Glutamatergic neuron (in vitro differentiated cells): ENCODE results near the gene HES2. TPM values are rescaled to one million over a fixed set of nuclear protein-coding genes. Genes with fewer than 3 reads are reported as not detected.
"Not testable (repeated sequence)": the region's sequence is repeated elsewhere in the genome, so short reads cannot be mapped to it uniquely, and the experiment has no call there.

Source experiments
- DNase-seq: peaks from one replicate; pipeline ENCODE4 v3.0.0; 2022
- H3K27ac Mint-ChIP-seq: one replicate; pipeline ENCODE4 v1.8.0; 2020; ENCODE audit warnings: mild to moderate bottlenecking, mixed read lengths, inconsistent platforms; ENCODE audit not compliant: unreplicated experiment
- H3K27me3 Mint-ChIP-seq: one replicate; pipeline ENCODE4 v1.8.0; 2020; ENCODE audit warnings: mild to moderate bottlenecking, moderate library complexity, mixed read lengths, inconsistent platforms; ENCODE audit not compliant: unreplicated experiment
- H3K36me3 Mint-ChIP-seq: one replicate; pipeline ENCODE4 v1.8.0; 2020; ENCODE audit warnings: mild to moderate bottlenecking, mixed read lengths, inconsistent platforms; ENCODE audit not compliant: unreplicated experiment
- H3K4me1 Mint-ChIP-seq: one replicate; pipeline ENCODE4 v1.8.0; 2020; ENCODE audit warnings: mild to moderate bottlenecking, low read depth, mixed read lengths, inconsistent platforms; ENCODE audit not compliant: unreplicated experiment
- H3K4me3 Mint-ChIP-seq: one replicate; pipeline ENCODE4 v1.8.0; 2020; ENCODE audit warnings: mild to moderate bottlenecking, mixed read lengths, inconsistent platforms; ENCODE audit not compliant: unreplicated experiment
- H3K9me3 Mint-ChIP-seq: one replicate; pipeline ENCODE4 v1.8.0; 2020; ENCODE audit warnings: mild to moderate bottlenecking, moderate library complexity, mixed read lengths, inconsistent platforms; ENCODE audit not compliant: unreplicated experiment
- total RNA-seq: library from RNA; stranded (reverse); fragmentation: NEBNext Ultra II Directional; extraction: Animal tissue kit (Norgen Biotek cat#: 25700); gene quantifications from one replicate; pipeline ENCODE4 v1.2.1, GENCODE V29; 2021; ENCODE audit not compliant: unreplicated experiment
- TF ChIP-seq, protein P1 (sequence below): fragments of 200-600 bp; sonication (generic); IDR thresholded peaks from one replicate; pipeline ENCODE4 v1.5.0; 2021; ENCODE audit not compliant: partially characterized antibody, unreplicated experiment

The HES2 gene
- total RNA-seq, 1 donor from 2014 or later, result 54.6 TPM

DNA sequence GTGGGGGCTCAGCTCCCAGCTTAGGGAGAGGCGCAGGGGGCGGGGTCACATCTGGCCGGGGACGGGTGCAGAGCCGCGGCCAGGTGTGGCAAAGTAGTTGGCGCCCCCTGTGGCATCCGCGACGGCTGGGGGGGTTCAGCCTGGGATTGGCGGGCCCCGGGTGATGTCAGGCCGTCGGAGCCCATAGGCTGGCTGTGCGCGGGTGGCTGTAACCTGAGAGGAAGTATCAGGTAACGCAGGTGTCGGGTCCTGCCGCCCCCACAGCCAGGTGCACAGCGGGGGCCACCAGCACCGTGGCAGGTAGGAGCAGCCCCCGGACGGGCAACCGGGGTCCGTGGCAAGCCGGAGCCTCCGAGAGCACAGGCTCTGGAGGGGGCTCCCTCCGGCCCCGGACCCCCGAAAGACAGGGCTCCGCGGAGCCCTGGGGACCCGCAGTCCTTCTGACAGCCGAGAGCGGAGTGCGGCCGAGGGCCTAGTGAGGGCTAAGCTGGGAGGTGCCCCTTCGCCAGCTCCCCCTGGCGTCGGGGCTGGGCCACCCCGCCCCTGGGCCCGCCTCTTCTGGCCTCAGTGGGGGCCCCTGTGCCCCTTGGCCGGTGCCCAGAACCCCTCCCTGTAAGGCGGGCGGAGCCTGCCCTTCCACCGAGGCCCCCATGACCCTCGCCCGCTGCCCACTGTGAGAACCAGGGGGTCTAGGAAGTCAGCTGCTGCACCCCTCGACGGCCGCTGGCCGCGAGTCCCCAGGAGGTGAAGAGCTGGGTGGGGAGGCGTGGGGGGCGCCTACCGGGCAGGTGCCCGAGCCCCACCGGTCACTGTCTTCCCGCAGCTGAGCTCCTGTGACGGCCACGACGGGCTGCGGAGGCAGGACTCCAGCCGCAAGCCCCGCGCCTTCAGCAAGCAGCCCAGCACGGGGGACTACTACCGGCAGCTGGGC lies 28.4 kb upstream of the HES2 start:
- H3K4me1 Mint-ChIP-seq, result peaks cover 11% of the 10 kb centered on the region
- TF ChIP-seq, protein P1, sequence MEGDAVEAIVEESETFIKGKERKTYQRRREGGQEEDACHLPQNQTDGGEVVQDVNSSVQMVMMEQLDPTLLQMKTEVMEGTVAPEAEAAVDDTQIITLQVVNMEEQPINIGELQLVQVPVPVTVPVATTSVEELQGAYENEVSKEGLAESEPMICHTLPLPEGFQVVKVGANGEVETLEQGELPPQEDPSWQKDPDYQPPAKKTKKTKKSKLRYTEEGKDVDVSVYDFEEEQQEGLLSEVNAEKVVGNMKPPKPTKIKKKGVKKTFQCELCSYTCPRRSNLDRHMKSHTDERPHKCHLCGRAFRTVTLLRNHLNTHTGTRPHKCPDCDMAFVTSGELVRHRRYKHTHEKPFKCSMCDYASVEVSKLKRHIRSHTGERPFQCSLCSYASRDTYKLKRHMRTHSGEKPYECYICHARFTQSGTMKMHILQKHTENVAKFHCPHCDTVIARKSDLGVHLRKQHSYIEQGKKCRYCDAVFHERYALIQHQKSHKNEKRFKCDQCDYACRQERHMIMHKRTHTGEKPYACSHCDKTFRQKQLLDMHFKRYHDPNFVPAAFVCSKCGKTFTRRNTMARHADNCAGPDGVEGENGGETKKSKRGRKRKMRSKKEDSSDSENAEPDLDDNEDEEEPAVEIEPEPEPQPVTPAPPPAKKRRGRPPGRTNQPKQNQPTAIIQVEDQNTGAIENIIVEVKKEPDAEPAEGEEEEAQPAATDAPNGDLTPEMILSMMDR, result peak; percentile 34
- no peak overlapping the region for H3K4me3 Mint-ChIP-seq
- peaks cover 20% of the 10 kb centered on the region for H3K27me3 Mint-ChIP-seq
- peaks cover 3% of the 10 kb centered on the region for H3K9me3 Mint-ChIP-seq
- no peak for DNase-seq
- no peaks in the 10 kb centered on the region for H3K36me3 Mint-ChIP-seq
- H3K27ac Mint-ChIP-seq, result no peak overlapping the region

GRCh38 chr1:6447016-6447817 lies 27.5 kb upstream of the HES2 start:
- Mint-ChIP-seq H3K36me3 (no peaks in the 10 kb centered on the region), H3K9me3 (peaks cover 3% of the 10 kb centered on the region), H3K27me3 (peaks cover 18% of the 10 kb centered on the region), H3K4me3 (no peak overlapping the region), H3K27ac (no peak overlapping the region), H3K4me1 (peaks cover 11% of the 10 kb centered on the region)
- TF ChIP-seq, protein P1, result no peak
- no peak for DNase-seq

GRCh38 chr1:6446665-6447015 lies 26.9 kb upstream of the HES2 start:
- Mint-ChIP-seq H3K4me3 (no peak overlapping the region), H3K9me3 (peaks cover 3% of the 10 kb centered on the region), H3K27ac (no peak overlapping the region), H3K4me1 (peaks cover 11% of the 10 kb centered on the region), H3K36me3 (no peaks in the 10 kb centered on the region), H3K27me3 (peaks cover 18% of the 10 kb centered on the region)
- TF ChIP-seq, protein P1, result no peak
- no peak for DNase-seq

DNA sequence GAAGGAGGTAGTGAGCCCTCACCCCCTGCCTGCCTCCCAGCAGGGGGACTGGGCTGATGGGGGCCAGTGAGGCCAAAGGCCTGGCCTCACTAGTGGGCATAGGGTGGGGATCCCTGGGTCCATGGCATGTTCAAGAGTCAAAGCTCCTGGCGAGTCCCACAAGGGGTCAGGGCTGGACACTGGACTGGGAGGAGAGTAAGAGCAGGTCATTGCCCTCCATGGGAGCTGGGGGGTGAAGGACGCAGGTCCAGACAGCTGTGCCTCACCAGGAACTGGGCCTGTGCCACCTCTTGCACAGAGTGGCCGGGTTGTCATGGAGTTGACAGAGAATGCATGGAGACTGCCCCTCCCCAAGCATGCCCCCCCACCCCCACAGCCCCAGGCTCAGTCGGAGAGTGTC lies 26.2 kb upstream of the HES2 start:
- not testable (repeated sequence) for DNase-seq, H3K4me3 Mint-ChIP-seq, H3K36me3 Mint-ChIP-seq, H3K27ac Mint-ChIP-seq, H3K9me3 Mint-ChIP-seq
- peaks cover 18% of the 10 kb centered on the region for H3K27me3 Mint-ChIP-seq
- H3K4me1 Mint-ChIP-seq, result peaks cover 11% of the 10 kb centered on the region

- Mint-ChIP-seq H3K27me3 (peaks cover 15% of the 10 kb centered on the region), H3K36me3 (no peaks in the 10 kb centered on the region), H3K27ac (no peak overlapping the region), H3K9me3 (peaks cover 3% of the 10 kb centered on the region), H3K4me3 (peak overlapping the region; percentile 60), H3K4me1 (peaks cover 11% of the 10 kb centered on the region)
- DNase-seq, result peak; percentile 69
- TF ChIP-seq, protein P1, result peak; percentile 55
These were observed 25.5 kb upstream of the HES2 start for GRCh38 chr1:6445062-6445763.
